H9 (cell line): ENCODE results near the gene ASTN2. TPM values are rescaled to one million over a fixed set of nuclear protein-coding genes. Genes with fewer than 3 reads are reported as not detected.

Experiments used
- DNase-seq: peaks from one replicate; pipeline ENCODE4 v3.0.0-alpha.2; 2017
- H2AFZ ChIP-seq: one replicate; pipeline ENCODE4 v1.6.1; 2013; ENCODE audit warnings: mild to moderate bottlenecking, low read length, control low read depth, moderate library complexity
- H2AK5ac ChIP-seq: 2 replicates; pipeline ENCODE4 v1.6.1; 2013; ENCODE audit warnings: low read length, control low read depth, mixed read lengths; ENCODE audit not compliant: insufficient read length
- H2BK120ac ChIP-seq: one replicate; pipeline ENCODE4 v1.6.1; 2013; ENCODE audit warnings: low read depth, mild to moderate bottlenecking, low read length, control low read depth, inconsistent platforms; ENCODE audit not compliant: poor library complexity, severe bottlenecking
- H2BK12ac ChIP-seq: 2 replicates; pipeline ENCODE4 v1.6.1; 2013; ENCODE audit warnings: low read length, control low read depth, mixed read lengths, low read depth; ENCODE audit not compliant: insufficient read length
- H2BK15ac ChIP-seq: 2 replicates; pipeline ENCODE4 v1.6.1; 2013; ENCODE audit warnings: low read depth, low read length, control low read depth
- H2BK20ac ChIP-seq: one replicate; pipeline ENCODE4 v1.6.1; 2013; ENCODE audit warnings: low read depth, mild to moderate bottlenecking, low read length, control low read depth, inconsistent platforms; ENCODE audit not compliant: poor library complexity, severe bottlenecking
- H2BK5ac ChIP-seq: 2 replicates; pipeline ENCODE4 v1.6.1; 2013; ENCODE audit warnings: low read length, control low read depth, mixed read lengths; ENCODE audit not compliant: insufficient read length
- H3K14ac ChIP-seq: 2 replicates; pipeline ENCODE4 v1.6.1; 2013; ENCODE audit warnings: low read length, control low read depth; ENCODE audit not compliant: insufficient read depth
- H3K18ac ChIP-seq: 2 replicates; pipeline ENCODE4 v1.6.1; 2013; ENCODE audit warnings: low read depth, mild to moderate bottlenecking, mixed read lengths, low read length, control low read depth; ENCODE audit not compliant: insufficient read length
- H3K23ac ChIP-seq: 2 replicates; pipeline ENCODE4 v1.6.1; 2013; ENCODE audit warnings: low read length, control low read depth, mixed read lengths, low read depth; ENCODE audit not compliant: insufficient read length
- H3K23me2 ChIP-seq: 2 replicates; pipeline ENCODE4 v1.6.1; 2013; ENCODE audit warnings: low read depth, mild to moderate bottlenecking, mixed read lengths, low read length, control low read depth; ENCODE audit not compliant: insufficient read length, poor library complexity, severe bottlenecking
- H3K27ac ChIP-seq: 2 replicates; pipeline ENCODE4 v1.5.1; 2013; ENCODE audit warnings: low read length, control low read depth, mixed read lengths, low read depth; ENCODE audit not compliant: insufficient read length
- H3K27me3 ChIP-seq: 2 replicates; pipeline ENCODE4 v1.6.1; 2013; ENCODE audit warnings: low read length, control low read depth, inconsistent platforms; ENCODE audit not compliant: insufficient read depth
- H3K4ac ChIP-seq: 2 replicates; pipeline ENCODE4 v1.6.1; 2013; ENCODE audit warnings: low read depth, mild to moderate bottlenecking, control low read depth, inconsistent platforms, low read length, moderate library complexity
- H3K4me1 ChIP-seq: 2 replicates; pipeline ENCODE4 v1.6.1; 2013; ENCODE audit warnings: low read length, control low read depth, inconsistent platforms; ENCODE audit not compliant: insufficient read depth
- H3K4me2 ChIP-seq: 2 replicates; pipeline ENCODE4 v1.6.1; 2013; ENCODE audit warnings: low read length, control low read depth, mixed read lengths; ENCODE audit not compliant: insufficient read length, insufficient read depth
- H3K56ac ChIP-seq: 2 replicates; pipeline ENCODE4 v1.6.1; 2013; ENCODE audit warnings: low read depth, mild to moderate bottlenecking, mixed read lengths, low read length, control low read depth; ENCODE audit not compliant: insufficient read length
- H3K79me1 ChIP-seq: 2 replicates; pipeline ENCODE4 v1.6.1; 2013; ENCODE audit warnings: low read depth, mild to moderate bottlenecking, moderate library complexity, low read length, control low read depth, inconsistent platforms; ENCODE audit not compliant: insufficient read depth, poor library complexity, severe bottlenecking
- H3K79me2 ChIP-seq: 2 replicates; pipeline ENCODE4 v1.6.1; 2013; ENCODE audit warnings: low read length, control low read depth, inconsistent platforms; ENCODE audit not compliant: insufficient read depth
- H3K9ac ChIP-seq: 2 replicates; pipeline ENCODE4 v1.6.1; 2013; ENCODE audit warnings: low read length, control low read depth, mixed read lengths; ENCODE audit not compliant: insufficient read length; ENCODE audit errors: extremely low read depth
- H3K9me3 ChIP-seq: one replicate; pipeline ENCODE4 v1.6.1; 2013; ENCODE audit warnings: low read depth, low read length, inconsistent platforms; ENCODE audit not compliant: control insufficient read depth
- H3T11ph ChIP-seq: one replicate; pipeline ENCODE4 v1.6.1; 2013; ENCODE audit warnings: mild to moderate bottlenecking, low read length, control low read depth, inconsistent platforms
- H4K20me1 ChIP-seq: one replicate; pipeline ENCODE4 v1.6.1; 2013; ENCODE audit not compliant: control insufficient read depth, insufficient read length, insufficient read depth
- H4K5ac ChIP-seq: 2 replicates; pipeline ENCODE4 v1.6.1; 2013; ENCODE audit warnings: low read depth, mild to moderate bottlenecking, mixed read lengths, low read length, control low read depth; ENCODE audit not compliant: insufficient read length
- H4K8ac ChIP-seq: replicated peaks from 2 replicates; pipeline ENCODE4 v1.6.1; 2013; ENCODE audit warnings: low read length, control low read depth, mixed read lengths, low read depth; ENCODE audit not compliant: insufficient read length
- H4K91ac ChIP-seq: 2 replicates; pipeline ENCODE4 v1.6.1; 2013; ENCODE audit warnings: low read depth, mild to moderate bottlenecking, moderate library complexity, mixed read lengths, low read length, control low read depth; ENCODE audit not compliant: insufficient read length
- H3K27ac Mint-ChIP-seq, 3 experiments: 2 replicates in 2 of 3; 3 replicates in 1 of 3; pipeline ENCODE4 v1.8.0; 2020 to 2021; ENCODE audit warnings: mixed read lengths in 3 of 3, mild to moderate bottlenecking in 1 of 3, moderate library complexity in 1 of 3
- H3K27me3 Mint-ChIP-seq: 2 replicates; pipeline ENCODE4 v1.8.0; 2021; ENCODE audit warnings: low read depth, mild to moderate bottlenecking, moderate library complexity, mixed read lengths
- H3K36me3 Mint-ChIP-seq, 3 experiments: 2 replicates in 2 of 3; 3 replicates in 1 of 3; pipeline ENCODE4 v1.8.0; 2020 to 2021; ENCODE audit warnings: low read depth in 3 of 3, mixed read lengths in 3 of 3; ENCODE audit not compliant: insufficient read depth in 1 of 3
- H3K4me1 Mint-ChIP-seq, 2 experiments: 2 replicates each; pipeline ENCODE4 v1.8.0; 2020; ENCODE audit warnings: mixed read lengths in 2 of 2
- H3K4me3 Mint-ChIP-seq, 2 experiments: 2 replicates in 1 of 2; 3 replicates in 1 of 2; pipeline ENCODE4 v1.8.0; 2020 to 2021; ENCODE audit warnings: mild to moderate bottlenecking in 2 of 2, mixed read lengths in 2 of 2, moderate library complexity in 1 of 2
- H3K9me3 Mint-ChIP-seq, 2 experiments: 2 replicates in 1 of 2; 3 replicates in 1 of 2; pipeline ENCODE4 v1.8.0; 2020; ENCODE audit warnings: mild to moderate bottlenecking in 2 of 2, mixed read lengths in 2 of 2, moderate library complexity in 1 of 2
- CTCF ChIP-seq: fragments of 200-600 bp; sonication (generic); conservative IDR thresholded peaks from 3 replicates; pipeline ENCODE4 v1.8.0; 2021; ENCODE audit warnings: antibody characterized with exemption, mild to moderate bottlenecking
- WGBS: extraction: QIAGEN DNeasy Blood & Tissue Kit; methylation state at CpG from one replicate; pipeline ENCODE4 v1.1.7; 2013; ENCODE audit warnings: missing lambda C conversion rate, low lambda C conversion rate, mixed read lengths; ENCODE audit not compliant: insufficient read length; ENCODE audit errors: extremely low coverage; 5-methylcytosine and 5-hydroxymethylcytosine counted together
- total RNA-seq: library from RNA; stranded (reverse); gene quantifications from 2 replicates; pipeline ENCODE4 v1.2.1, GENCODE V29; 2021

ASTN2 gene
- total RNA-seq, 1 experiment from 2014 or later, result 9.7 TPM

- H4K8ac ChIP-seq, result no peak overlapping the region
- no peak overlapping the region for H3K56ac ChIP-seq
- no peak overlapping the region for H3K23ac ChIP-seq
- no peak overlapping the region for H3K27ac Mint-ChIP-seq
- H3K4me1 Mint-ChIP-seq, result peaks cover 0 to 2% of the 10 kb centered on the region in 2 experiments; a peak in 1 of 4 replicates
- DNase-seq, result no peak
- H3K27me3 ChIP-seq, result no peaks in the 10 kb centered on the region
- no peaks in the 10 kb centered on the region for H3K4me1 ChIP-seq
- no peaks in the 10 kb centered on the region for H3K9me3 Mint-ChIP-seq
- no peaks in the 10 kb centered on the region for H3K79me1 ChIP-seq
- H3T11ph ChIP-seq, result no peak overlapping the region
- H3K23me2 ChIP-seq, result no peaks in the 10 kb centered on the region
- no peaks in the 10 kb centered on the region for H3K27me3 Mint-ChIP-seq
- no peaks in the 10 kb centered on the region for H3K36me3 Mint-ChIP-seq
- H2BK12ac ChIP-seq, result no peak overlapping the region
- no CpG with 5 or more reads among the region's 5 CpGs for WGBS
- no peak overlapping the region for H3K4me2 ChIP-seq
- H2AK5ac ChIP-seq, result no peak overlapping the region
- no peaks in the 10 kb centered on the region for H4K20me1 ChIP-seq
- no peak overlapping the region for H3K18ac ChIP-seq
- H3K9me3 ChIP-seq, result no peaks in the 10 kb centered on the region
- no peak overlapping the region for H4K91ac ChIP-seq
- H2AFZ ChIP-seq, result no peak overlapping the region
- no peak overlapping the region for H2BK15ac ChIP-seq
- no peak overlapping the region for H3K9ac ChIP-seq
- H4K5ac ChIP-seq, result no peak overlapping the region
- no peak overlapping the region for H2BK20ac ChIP-seq
- TF ChIP-seq CTCF, result no peak
- H3K27ac ChIP-seq, result no peak overlapping the region
- no peak overlapping the region for H3K4ac ChIP-seq
- no peak overlapping the region for H2BK5ac ChIP-seq
- no peak overlapping the region for H3K14ac ChIP-seq
- no peak overlapping the region for H3K4me3 Mint-ChIP-seq
- H3K79me2 ChIP-seq, result no peaks in the 10 kb centered on the region
- no peak overlapping the region for H2BK120ac ChIP-seq
Observed at GRCh38 chr9:116383133-116383532, 1031.7 kb downstream of the ASTN2 start.
